HCT116 (cell line): ENCODE results near the gene U2AF2. TPM values are rescaled to one million over a fixed set of nuclear protein-coding genes. Genes with fewer than 3 reads are reported as not detected.

ENCODE experiments used
- ATAC-seq: fragments of 200-7000 bp; cut with Tn5 transposase; 2 replicates; pipeline ENCODE4 v1.9.1; 2020; ENCODE audit warnings: mild to moderate bottlenecking, moderate library complexity
- BruUV-seq: library from RNA; stranded (reverse); fragments of 400-500 nt; replicated peaks from 2 replicates; lab custom pipeline; 2021; lab: Mats Ljungman, UMichigan
- CTCF ChIA-PET: fragments of 300-600 bp; sonication (Branson Sonifier 250); formaldehyde crosslinking; loops from one replicate; lab custom pipeline; 2021; ENCODE audit warnings: antibody characterized with exemption; lab: Charles Lee
- POLR2A ChIA-PET: fragments of 300-600, 350-600 bp; sonication (Branson Sonifier 250); formaldehyde crosslinking; loops from one replicate; lab custom pipeline; 2021; ENCODE audit warnings: antibody characterized with exemption; lab: Charles Lee
- RAD21 ChIA-PET, 2 experiments: fragments of 300-600 bp; sonication (Branson Sonifier 250); formaldehyde crosslinking; loops; one replicate each; lab custom pipeline; 2023; ENCODE audit warnings: low total read pairs in 2 of 2; ENCODE audit not compliant: uncharacterized antibody in 2 of 2, unreplicated experiment in 2 of 2, low non-redundant PET in 1 of 2; lab: Charles Lee
- DNase-seq: peaks from one replicate; pipeline ENCODE4 v3.0.0-alpha.2; 2010; ENCODE audit warnings: low read depth, low spot score
- H2AFZ ChIP-seq: fragments of 200-600 bp; shearing (Covaris generic), sonication (generic); 2 replicates; pipeline ENCODE4 v1.6.1; 2017; ENCODE audit warnings: low read depth, mixed run types, mixed read lengths, antibody characterized with exemption, low read length; ENCODE audit not compliant: poor library complexity, severe bottlenecking
- H3K27ac ChIP-seq: 2 replicates; pipeline ENCODE4 v1.5.1; 2012; ENCODE audit warnings: low read depth, low read length
- H3K27me3 ChIP-seq: fragments of 200-600 bp; sonication (generic); 2 replicates; pipeline ENCODE4 v1.6.1; 2016; ENCODE audit warnings: mixed run types, low read length, mixed read lengths; ENCODE audit not compliant: insufficient read depth
- H3K36me3 ChIP-seq, 2 experiments: fragments of 200-500 bp in 1 of 2; fragments of 200-600 bp in 1 of 2; sonication (Bioruptor generic) in 1 of 2; sonication (generic) in 1 of 2; 2 replicates each; pipeline versions ENCODE4 v1.5.1 to v1.6.1; 2014 to 2016; ENCODE audit warnings: low read length in 2 of 2, inconsistent platforms in 1 of 2, mixed read lengths in 1 of 2, mixed run types in 1 of 2; ENCODE audit not compliant: insufficient read depth in 2 of 2, control insufficient read depth in 1 of 2
- H3K4me1 ChIP-seq, 2 experiments: fragments of 200-600 bp in 1 of 2; sonication (generic) in 1 of 2; 2 replicates each; pipeline versions ENCODE4 v1.5.1 to v1.6.1; 2012 to 2017; ENCODE audit warnings: low read length in 2 of 2, inconsistent platforms in 1 of 2, mild to moderate bottlenecking in 1 of 2, mixed read lengths in 1 of 2, mixed run types in 1 of 2, moderate library complexity in 1 of 2; ENCODE audit not compliant: insufficient read depth in 2 of 2, control insufficient read depth in 1 of 2
- H3K4me2 ChIP-seq: fragments of 200-600 bp; sonication (generic); 2 replicates; pipeline ENCODE4 v1.6.1; 2017; ENCODE audit warnings: mixed run types, low read length, mixed read lengths
- H3K4me3 ChIP-seq, 2 experiments: fragments of 200-600 bp in 1 of 2; sonication (generic) in 1 of 2; replicated peaks in 1 of 2; 2 replicates each; pipeline ENCODE4 v1.5.1; 2011 to 2016; ENCODE audit warnings: low read length in 2 of 2, control low read depth in 1 of 2, low read depth in 1 of 2, mild to moderate bottlenecking in 1 of 2, mixed read lengths in 1 of 2, mixed run types in 1 of 2
- H3K79me2 ChIP-seq: fragments of 200-600 bp; sonication (generic); 2 replicates; pipeline ENCODE4 v1.6.1; 2017; ENCODE audit warnings: mild to moderate bottlenecking, mixed run types, low read length, moderate library complexity, mixed read lengths; ENCODE audit not compliant: insufficient read depth
- H3K9ac ChIP-seq: fragments of 200-600 bp; sonication (generic); 2 replicates; pipeline ENCODE4 v1.6.1; 2016; ENCODE audit warnings: low read length, mixed read lengths
- H3K9me2 ChIP-seq: fragments of 200-600 bp; sonication (generic), shearing (Covaris generic); 2 replicates; pipeline ENCODE4 v1.6.1; 2017; ENCODE audit warnings: mixed run types, mild to moderate bottlenecking, moderate library complexity; ENCODE audit not compliant: insufficient read depth
- H3K9me3 ChIP-seq, 2 experiments: fragments of 200-500 bp in 1 of 2; fragments of 200-600 bp in 1 of 2; sonication (Bioruptor generic) in 1 of 2; sonication (generic) in 1 of 2; 2 replicates each; pipeline ENCODE4 v1.6.1; 2014 to 2017; ENCODE audit warnings: low read length in 2 of 2, mixed read lengths in 2 of 2, inconsistent platforms in 1 of 2, low read depth in 1 of 2, mild to moderate bottlenecking in 1 of 2, mixed run types in 1 of 2, moderate library complexity in 1 of 2; ENCODE audit not compliant: control insufficient read depth in 1 of 2, insufficient read depth in 1 of 2
- H4K20me1 ChIP-seq: fragments of 200-600 bp; sonication (generic), shearing (Covaris generic); 2 replicates; pipeline ENCODE4 v1.6.1; 2017; ENCODE audit warnings: mixed run types, mild to moderate bottlenecking, moderate library complexity; ENCODE audit not compliant: insufficient read depth
- CBX3 ChIP-seq: IDR thresholded peaks from 2 replicates; pipeline ENCODE4 v1.6.1; 2012; ENCODE audit warnings: low read depth
- CEBPB ChIP-seq: IDR thresholded peaks from 2 replicates; pipeline ENCODE4 v1.6.1; 2012; ENCODE audit warnings: low read depth
- ELF1 ChIP-seq: IDR thresholded peaks from 2 replicates; pipeline ENCODE4 v1.6.1; 2012; ENCODE audit warnings: low read depth, borderline replicate concordance
- EZH2 ChIP-seq: fragments of 200-600 bp; sonication (generic); IDR thresholded peaks from 2 replicates; pipeline ENCODE4 v1.6.1; 2017; ENCODE audit warnings: antibody characterized with exemption, mixed run types
- POLR2A ChIP-seq: IDR thresholded peaks from 2 replicates; pipeline ENCODE4 v1.7.0; 2011; ENCODE audit warnings: borderline replicate concordance; ENCODE audit not compliant: insufficient read depth, insufficient read length; ENCODE audit errors: extremely low read depth
- RAD21 ChIP-seq: IDR thresholded peaks from 2 replicates; pipeline ENCODE4 v1.6.1; 2012; ENCODE audit warnings: low read depth, mild to moderate bottlenecking
- SIN3A ChIP-seq: IDR thresholded peaks from 2 replicates; pipeline ENCODE4 v1.6.1; 2012; ENCODE audit warnings: low read depth
- YY1 ChIP-seq: IDR thresholded peaks from 2 replicates; pipeline ENCODE4 v1.6.1; 2011; ENCODE audit warnings: low read length, low read depth, moderate library complexity, mild to moderate bottlenecking; ENCODE audit not compliant: insufficient replicate concordance; ENCODE audit errors: extremely low read depth
- ZFX ChIP-seq: fragments of 450-650 bp; IDR thresholded peaks from 2 replicates; pipeline ENCODE4 v1.6.1; 2017
- ZNF274 ChIP-seq: fragments of 200-500 bp; sonication (Bioruptor generic); IDR thresholded peaks from 2 replicates; pipeline ENCODE4 v1.6.1; 2014; ENCODE audit warnings: mild to moderate bottlenecking, low read depth, low read length, inconsistent platforms
- intact Hi-C: fragments of 100-400 bp; cut with micrococcal nuclease; formaldehyde crosslinking; loops from 2 replicates; pipeline ENCODE4 v1.10.0; 2022
- total RNA-seq: library from RNA; stranded (reverse); gene quantifications from one replicate; pipeline ENCODE4 v1.2.1, GENCODE V29; 2021; ENCODE audit not compliant: unreplicated experiment
- TF ChIP-seq, protein P1 (sequence below): IDR thresholded peaks from 2 replicates; pipeline ENCODE4 v1.6.1; 2011; ENCODE audit warnings: mild to moderate bottlenecking, low read length, moderate library complexity; ENCODE audit not compliant: insufficient replicate concordance; ENCODE audit errors: extremely low read depth
- TF ChIP-seq, protein P2 (sequence below): IDR thresholded peaks from 2 replicates; pipeline ENCODE4 v1.6.1; 2012; ENCODE audit warnings: low read depth
- TF ChIP-seq, protein P3 (sequence below), 3 experiments: fragments of 200-600 bp in 1 of 3; sonication (generic) in 1 of 3; IDR thresholded peaks in 2 of 3; conservative IDR thresholded peaks in 1 of 3; 2 replicates each; pipeline ENCODE4 v1.5.1; 2012 to 2017; ENCODE audit warnings: low read depth in 2 of 3, low read length in 2 of 3, antibody characterized with exemption in 1 of 3, borderline replicate concordance in 1 of 3, control low read depth in 1 of 3, mild to moderate bottlenecking in 1 of 3, mixed read lengths in 1 of 3, mixed run types in 1 of 3, moderate library complexity in 1 of 3; ENCODE audit not compliant: insufficient read depth in 1 of 3
- TF ChIP-seq, protein P4 (sequence below): IDR thresholded peaks from 2 replicates; pipeline ENCODE4 v1.6.1; 2012

U2AF2 gene
- total RNA-seq, 1 experiment from 2014 or later: 259 TPM

DNA sequence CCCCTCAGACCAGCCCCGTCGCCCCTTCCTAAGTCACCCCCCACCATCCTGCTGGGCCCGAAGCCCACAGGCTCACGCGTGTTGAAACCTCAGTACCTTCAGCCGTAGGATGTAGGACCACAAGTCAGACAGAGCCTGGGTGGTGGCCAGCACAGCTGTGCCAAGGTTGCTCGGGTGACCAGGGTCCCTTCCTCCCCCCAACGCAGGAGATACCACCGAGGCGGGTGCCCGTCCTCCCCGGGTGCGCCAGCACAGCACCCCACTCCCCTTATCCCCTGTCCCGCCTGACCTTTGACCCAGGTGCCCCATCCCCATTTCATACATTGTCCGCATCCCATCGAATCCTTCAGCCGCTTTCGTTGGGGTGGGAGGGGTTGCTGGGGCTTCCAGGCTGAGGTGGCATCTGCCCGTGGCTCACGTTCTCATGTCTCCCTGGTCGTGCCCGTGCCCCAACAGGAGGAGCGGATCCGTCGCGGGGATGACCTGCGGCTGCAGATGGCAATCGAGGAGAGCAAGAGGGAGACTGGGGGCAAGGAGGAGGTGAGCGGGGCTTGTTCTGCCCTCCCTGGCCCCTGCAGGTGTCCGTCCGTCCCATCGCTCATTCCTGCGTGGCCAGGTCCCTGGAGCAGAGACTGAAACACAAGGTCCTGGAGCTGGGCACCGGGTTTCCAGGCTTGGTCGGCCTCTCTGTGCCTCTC is 34.7 kb downstream of the U2AF2 start:
- TF ChIP-seq RAD21: no peak
- TF ChIP-seq YY1: no peak
- TF ChIP-seq, protein P1, sequence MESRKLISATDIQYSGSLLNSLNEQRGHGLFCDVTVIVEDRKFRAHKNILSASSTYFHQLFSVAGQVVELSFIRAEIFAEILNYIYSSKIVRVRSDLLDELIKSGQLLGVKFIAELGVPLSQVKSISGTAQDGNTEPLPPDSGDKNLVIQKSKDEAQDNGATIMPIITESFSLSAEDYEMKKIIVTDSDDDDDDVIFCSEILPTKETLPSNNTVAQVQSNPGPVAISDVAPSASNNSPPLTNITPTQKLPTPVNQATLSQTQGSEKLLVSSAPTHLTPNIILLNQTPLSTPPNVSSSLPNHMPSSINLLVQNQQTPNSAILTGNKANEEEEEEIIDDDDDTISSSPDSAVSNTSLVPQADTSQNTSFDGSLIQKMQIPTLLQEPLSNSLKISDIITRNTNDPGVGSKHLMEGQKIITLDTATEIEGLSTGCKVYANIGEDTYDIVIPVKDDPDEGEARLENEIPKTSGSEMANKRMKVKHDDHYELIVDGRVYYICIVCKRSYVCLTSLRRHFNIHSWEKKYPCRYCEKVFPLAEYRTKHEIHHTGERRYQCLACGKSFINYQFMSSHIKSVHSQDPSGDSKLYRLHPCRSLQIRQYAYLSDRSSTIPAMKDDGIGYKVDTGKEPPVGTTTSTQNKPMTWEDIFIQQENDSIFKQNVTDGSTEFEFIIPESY: no peak
- TF ChIP-seq, protein P2, sequence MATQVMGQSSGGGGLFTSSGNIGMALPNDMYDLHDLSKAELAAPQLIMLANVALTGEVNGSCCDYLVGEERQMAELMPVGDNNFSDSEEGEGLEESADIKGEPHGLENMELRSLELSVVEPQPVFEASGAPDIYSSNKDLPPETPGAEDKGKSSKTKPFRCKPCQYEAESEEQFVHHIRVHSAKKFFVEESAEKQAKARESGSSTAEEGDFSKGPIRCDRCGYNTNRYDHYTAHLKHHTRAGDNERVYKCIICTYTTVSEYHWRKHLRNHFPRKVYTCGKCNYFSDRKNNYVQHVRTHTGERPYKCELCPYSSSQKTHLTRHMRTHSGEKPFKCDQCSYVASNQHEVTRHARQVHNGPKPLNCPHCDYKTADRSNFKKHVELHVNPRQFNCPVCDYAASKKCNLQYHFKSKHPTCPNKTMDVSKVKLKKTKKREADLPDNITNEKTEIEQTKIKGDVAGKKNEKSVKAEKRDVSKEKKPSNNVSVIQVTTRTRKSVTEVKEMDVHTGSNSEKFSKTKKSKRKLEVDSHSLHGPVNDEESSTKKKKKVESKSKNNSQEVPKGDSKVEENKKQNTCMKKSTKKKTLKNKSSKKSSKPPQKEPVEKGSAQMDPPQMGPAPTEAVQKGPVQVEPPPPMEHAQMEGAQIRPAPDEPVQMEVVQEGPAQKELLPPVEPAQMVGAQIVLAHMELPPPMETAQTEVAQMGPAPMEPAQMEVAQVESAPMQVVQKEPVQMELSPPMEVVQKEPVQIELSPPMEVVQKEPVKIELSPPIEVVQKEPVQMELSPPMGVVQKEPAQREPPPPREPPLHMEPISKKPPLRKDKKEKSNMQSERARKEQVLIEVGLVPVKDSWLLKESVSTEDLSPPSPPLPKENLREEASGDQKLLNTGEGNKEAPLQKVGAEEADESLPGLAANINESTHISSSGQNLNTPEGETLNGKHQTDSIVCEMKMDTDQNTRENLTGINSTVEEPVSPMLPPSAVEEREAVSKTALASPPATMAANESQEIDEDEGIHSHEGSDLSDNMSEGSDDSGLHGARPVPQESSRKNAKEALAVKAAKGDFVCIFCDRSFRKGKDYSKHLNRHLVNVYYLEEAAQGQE: no peak
- no peak for TF ChIP-seq ZFX
- TF ChIP-seq, protein P3, sequence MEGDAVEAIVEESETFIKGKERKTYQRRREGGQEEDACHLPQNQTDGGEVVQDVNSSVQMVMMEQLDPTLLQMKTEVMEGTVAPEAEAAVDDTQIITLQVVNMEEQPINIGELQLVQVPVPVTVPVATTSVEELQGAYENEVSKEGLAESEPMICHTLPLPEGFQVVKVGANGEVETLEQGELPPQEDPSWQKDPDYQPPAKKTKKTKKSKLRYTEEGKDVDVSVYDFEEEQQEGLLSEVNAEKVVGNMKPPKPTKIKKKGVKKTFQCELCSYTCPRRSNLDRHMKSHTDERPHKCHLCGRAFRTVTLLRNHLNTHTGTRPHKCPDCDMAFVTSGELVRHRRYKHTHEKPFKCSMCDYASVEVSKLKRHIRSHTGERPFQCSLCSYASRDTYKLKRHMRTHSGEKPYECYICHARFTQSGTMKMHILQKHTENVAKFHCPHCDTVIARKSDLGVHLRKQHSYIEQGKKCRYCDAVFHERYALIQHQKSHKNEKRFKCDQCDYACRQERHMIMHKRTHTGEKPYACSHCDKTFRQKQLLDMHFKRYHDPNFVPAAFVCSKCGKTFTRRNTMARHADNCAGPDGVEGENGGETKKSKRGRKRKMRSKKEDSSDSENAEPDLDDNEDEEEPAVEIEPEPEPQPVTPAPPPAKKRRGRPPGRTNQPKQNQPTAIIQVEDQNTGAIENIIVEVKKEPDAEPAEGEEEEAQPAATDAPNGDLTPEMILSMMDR (IDR thresholded peaks at IDR 0.05 in 2 of 3, conservative IDR thresholded peaks at IDR 0.05 in 1 of 3; ENCODE audit: borderline replicate concordance in 1 of 3, insufficient read depth in 1 of 3, low read depth in 2 of 3, low read length in 2 of 3): no peak
- no peak for TF ChIP-seq CBX3
- no peak for TF ChIP-seq ELF1
- TF ChIP-seq SIN3A: no peak
- no peak for TF ChIP-seq POLR2A
- no peak for TF ChIP-seq ZNF274
- TF ChIP-seq, protein P4, sequence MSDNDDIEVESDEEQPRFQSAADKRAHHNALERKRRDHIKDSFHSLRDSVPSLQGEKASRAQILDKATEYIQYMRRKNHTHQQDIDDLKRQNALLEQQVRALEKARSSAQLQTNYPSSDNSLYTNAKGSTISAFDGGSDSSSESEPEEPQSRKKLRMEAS: no peak
- no peak for TF ChIP-seq EZH2
- no peak for TF ChIP-seq CEBPB
- no peak overlapping the region for H3K4me2 ChIP-seq
- no peaks in the 10 kb centered on the region for H3K4me1 ChIP-seq
- no TSS peak for BruUV-seq
- intact Hi-C loops: no loop called here
- H3K79me2 ChIP-seq: peaks cover 31% of the 10 kb centered on the region
- CTCF ChIA-PET: no interaction called here
- H2AFZ ChIP-seq: no peak overlapping the region
- H3K9me2 ChIP-seq: no peaks in the 10 kb centered on the region
- no peak overlapping the region for H3K4me3 ChIP-seq
- POLR2A ChIA-PET: no interaction called here
- H3K9ac ChIP-seq: no peak overlapping the region
- no peaks in the 10 kb centered on the region for H3K9me3 ChIP-seq
- RAD21 ChIA-PET: no interaction called here
- ATAC-seq (no peak), DNase-seq (no peak)
- peaks cover 20 to 21% of the 10 kb centered on the region in 2 experiments; a peak in 3 of 4 replicates for H3K36me3 ChIP-seq
- H3K27ac ChIP-seq: no peak overlapping the region
- H3K27me3 ChIP-seq: no peaks in the 10 kb centered on the region
- H4K20me1 ChIP-seq: no peaks in the 10 kb centered on the region
